A549 treated with dexamethasone at 1 μM for 4 hours (cell line): Measurements from ENCODE around the gene IL36RN. TPM values are rescaled to one million over a fixed set of nuclear protein-coding genes. Genes with fewer than 3 reads are reported as not detected.

ENCODE experiments used
- total RNA-seq: library from RNA; stranded (reverse); fragments of 200-300 nt; extraction: Qiagen RNA extraction; gene quantifications from 5 replicates; pipeline ENCODE4 v1.2.3, GENCODE V29; 2022

IL36RN gene
- total RNA-seq = 0.03 to 0.12 TPM in 2 of 5 replicates, not detected in the others

GRCh38 chr2:113058998-113059960 is at the start of gene IL36RN:
IL36RN (plus strand) TSS chr2:113059198; CDS start chr2:113059439, 241 bp downstream.

GRCh38 chr2:113052396-113052917 is 6.5 kb upstream of the IL36RN start, which contains the start of gene IL36B:
IL36B (minus strand) TSS chr2:113052867.

GRCh38 chr2:113067681-113068080 is 8.7 kb downstream of the IL36RN start, which contains the start of gene IL1F10:
IL1F10 (plus strand) TSS chr2:113067970; CDS start chr2:113072739, 4,769 bp downstream.

Other genes starting within 250 kb of the IL36RN start
- gene IL1B, start 222.4 kb upstream of the IL36RN start, total RNA-seq = 0.11 to 0.27 TPM (median 0.16 TPM) in 4 of 5 replicates, not detected in the other
- 0.23 TPM in 1 of 5 replicates, not detected in the others for gene IL37, start 148.0 kb upstream of the IL36RN start, total RNA-seq
- gene IL36G, start 81.2 kb upstream of the IL36RN start, total RNA-seq = not detected in 5 replicates
- not detected in 5 replicates for gene IL36A, start 53.7 kb upstream of the IL36RN start, total RNA-seq
- gene IL36B, start 6.3 kb upstream of the IL36RN start, total RNA-seq = 0.09 to 0.28 TPM (median 0.13 TPM) in 3 of 5 replicates, not detected in the others
- not detected in 5 replicates for gene IL1F10, start 8.8 kb downstream of the IL36RN start, total RNA-seq
- 0.30 to 0.54 TPM (median 0.37 TPM) in 5 replicates for gene IL1RN, start 68.4 kb downstream of the IL36RN start, total RNA-seq
- gene PSD4, start 114.8 kb downstream of the IL36RN start, total RNA-seq = 11.2 to 15.2 TPM (median 14.4 TPM) in 5 replicates
- gene PAX8, start 219.7 kb downstream of the IL36RN start, total RNA-seq = 0.60 to 1.0 TPM (median 0.80 TPM) in 5 replicates